HFFc6 (cell line): ENCODE results near the gene DAZ1. TPM values are rescaled to one million over a fixed set of nuclear protein-coding genes. Genes with fewer than 3 reads are reported as not detected.
"Not testable (repeated sequence)": the region's sequence is repeated elsewhere in the genome, so short reads cannot be mapped to it uniquely, and the experiment has no call there.

ENCODE experiments used
- DNase-seq: peaks from one replicate; pipeline ENCODE4 v3.0.0-alpha.2; 2018
- H3K27ac Mint-ChIP-seq: 2 replicates; pipeline ENCODE4 v1.8.0; 2020; ENCODE audit warnings: mild to moderate bottlenecking, mixed read lengths
- H3K27me3 Mint-ChIP-seq: 2 replicates; pipeline ENCODE4 v1.8.0; 2021; ENCODE audit warnings: mild to moderate bottlenecking, moderate library complexity, mixed read lengths; ENCODE audit not compliant: insufficient read depth
- H3K36me3 Mint-ChIP-seq: 2 replicates; pipeline ENCODE4 v1.8.0; 2021; ENCODE audit warnings: low read depth, mixed read lengths
- H3K4me1 Mint-ChIP-seq: 2 replicates; pipeline ENCODE4 v1.8.0; 2020; ENCODE audit warnings: low read depth, mixed read lengths
- H3K4me3 Mint-ChIP-seq: 2 replicates; pipeline ENCODE4 v1.8.0; 2020; ENCODE audit warnings: mild to moderate bottlenecking, moderate library complexity, mixed read lengths
- H3K9me3 Mint-ChIP-seq: 2 replicates; pipeline ENCODE4 v1.8.0; 2020; ENCODE audit warnings: mild to moderate bottlenecking, mixed read lengths
- long read RNA-seq: library from polyadenylated mRNA; unstranded; transcript quantifications from one replicate; pipeline ENCODE4 v2.0.0, GENCODE V29; 2019
- total RNA-seq, 6 experiments: library from RNA; stranded (reverse); fragmentation: NEBNext Ultra II Directional; extraction: Animal tissue kit (Norgen Biotek cat#: 25700); gene quantifications; 2 replicates in 1 of 6; 3 replicates in 5 of 6; pipeline ENCODE4 v1.2.3, GENCODE V29; 2021

DAZ1 gene
- not detected for total RNA-seq
- long read RNA-seq = 0 reads

- DNase-seq, H3K4me1 Mint-ChIP-seq, H3K4me3 Mint-ChIP-seq, H3K27me3 Mint-ChIP-seq, H3K27ac Mint-ChIP-seq, H3K9me3 Mint-ChIP-seq, H3K36me3 Mint-ChIP-seq: not testable (repeated sequence)
Measured at GRCh38 chrY:23198908-23199307, at the start of gene DAZ1. TSS of gene DAZ1 (minus strand) at chrY:23199008. CDS start at chrY:23198800, 208 bp downstream.

GRCh38 chrY:23219233-23219632 lies 20.4 kb upstream of the DAZ1 start, which contains the start of gene DAZ2:
TSS of gene DAZ2 (plus strand) at chrY:23219533. CDS start at chrY:23219741, 208 bp downstream.
- not testable (repeated sequence) for H3K9me3 Mint-ChIP-seq, H3K36me3 Mint-ChIP-seq, H3K4me3 Mint-ChIP-seq, H3K27ac Mint-ChIP-seq, H3K4me1 Mint-ChIP-seq, H3K27me3 Mint-ChIP-seq, DNase-seq

- not testable (repeated sequence) for H3K4me1 Mint-ChIP-seq
Measured at GRCh38 chrY:23210681-23211080, 11.9 kb upstream of the DAZ1 start.

GRCh38 chrY:23209802-23210495 lies 11.1 kb upstream of the DAZ1 start:
- not testable (repeated sequence) for H3K36me3 Mint-ChIP-seq, H3K27ac Mint-ChIP-seq, DNase-seq, H3K9me3 Mint-ChIP-seq, H3K4me1 Mint-ChIP-seq, H3K27me3 Mint-ChIP-seq, H3K4me3 Mint-ChIP-seq

More at GRCh38 chrY:23210681-23211080, 11.9 kb upstream of the DAZ1 start:
- DNase-seq, H3K4me3 Mint-ChIP-seq, H3K9me3 Mint-ChIP-seq, H3K27ac Mint-ChIP-seq, H3K36me3 Mint-ChIP-seq, H3K27me3 Mint-ChIP-seq: not testable (repeated sequence)

GRCh38 chrY:23207455-23207854 lies 8.6 kb upstream of the DAZ1 start:
- H3K9me3 Mint-ChIP-seq, H3K4me1 Mint-ChIP-seq, DNase-seq, H3K27me3 Mint-ChIP-seq, H3K27ac Mint-ChIP-seq, H3K36me3 Mint-ChIP-seq, H3K4me3 Mint-ChIP-seq: not testable (repeated sequence)

Other genes with a start within 250 kb of the DAZ1 start
- not detected for gene BPY2, start 214.7 kb downstream of the DAZ1 start, total RNA-seq
- gene DAZ2, start 20.5 kb upstream of the DAZ1 start, total RNA-seq = not detected